Suppressor macrophage (primary cell): Measurements from ENCODE around the gene ARHGAP9.
A peak's percentile ranks its signal among the peaks of the same experiment; 100 is the strongest.
"Not testable (repeated sequence)": the region's sequence is repeated elsewhere in the genome, so short reads cannot be mapped to it uniquely, and the experiment has no call there.

Experiments
- DNase-seq, 4 experiments: peaks; one replicate each; pipeline ENCODE4 v3.0.0-alpha.2; 2020 to 2022
- total RNA-seq, 17 experiments: gene quantifications; one replicate each; lab custom pipeline; 2026; ENCODE audit warnings: mixed read lengths in 6 of 17, inconsistent platforms in 3 of 17; lab: John Stamatoyannopoulos, UW

Gene ARHGAP9
- 4.2 to 101 (median 38.3) reads per million in 17 experiments for total RNA-seq

DNA sequence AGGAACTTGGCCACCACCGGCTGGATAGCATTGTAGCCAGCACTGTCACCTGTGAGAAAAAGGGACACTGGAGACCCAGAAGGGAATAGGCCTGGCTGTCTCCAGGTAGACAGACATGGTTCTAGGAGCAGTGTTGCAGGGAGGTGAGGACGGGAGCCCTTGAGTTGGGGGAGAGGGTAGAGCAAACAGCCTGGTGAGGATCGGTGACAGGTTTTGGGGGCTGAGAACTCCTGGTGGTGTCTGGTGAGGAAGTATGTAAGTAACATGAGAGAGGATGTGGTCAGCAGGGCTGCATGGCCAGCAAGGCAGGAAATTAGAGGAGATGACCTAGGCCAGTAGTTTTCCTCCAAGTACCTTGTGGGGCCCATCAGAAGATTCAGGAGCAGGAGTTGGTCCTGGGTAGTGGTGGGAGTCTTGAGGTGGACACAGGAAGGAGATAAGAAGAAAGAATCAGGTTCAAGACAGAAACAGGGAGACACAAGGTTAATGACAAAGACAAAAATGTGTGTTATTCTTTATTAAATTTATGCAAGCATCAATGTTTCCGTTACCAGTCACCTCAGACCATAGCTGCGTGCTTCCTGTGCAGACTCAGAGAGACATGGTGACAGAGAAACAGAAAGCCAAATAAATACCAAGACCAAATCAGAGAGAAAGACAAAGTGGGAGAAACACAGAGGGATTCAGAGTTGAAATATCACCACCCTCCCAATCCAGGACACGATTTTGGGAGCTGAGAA is at the start of gene ARHGAP9:
Gene ARHGAP9, minus strand, starts transcription at position 491 of the 740 bp plus-strand sequence. Its CDS starts 460 bp downstream, at position 31.
- DNase-seq: peak in 3 of 4 experiments; percentile 51 to 57 (median 54)

DNA sequence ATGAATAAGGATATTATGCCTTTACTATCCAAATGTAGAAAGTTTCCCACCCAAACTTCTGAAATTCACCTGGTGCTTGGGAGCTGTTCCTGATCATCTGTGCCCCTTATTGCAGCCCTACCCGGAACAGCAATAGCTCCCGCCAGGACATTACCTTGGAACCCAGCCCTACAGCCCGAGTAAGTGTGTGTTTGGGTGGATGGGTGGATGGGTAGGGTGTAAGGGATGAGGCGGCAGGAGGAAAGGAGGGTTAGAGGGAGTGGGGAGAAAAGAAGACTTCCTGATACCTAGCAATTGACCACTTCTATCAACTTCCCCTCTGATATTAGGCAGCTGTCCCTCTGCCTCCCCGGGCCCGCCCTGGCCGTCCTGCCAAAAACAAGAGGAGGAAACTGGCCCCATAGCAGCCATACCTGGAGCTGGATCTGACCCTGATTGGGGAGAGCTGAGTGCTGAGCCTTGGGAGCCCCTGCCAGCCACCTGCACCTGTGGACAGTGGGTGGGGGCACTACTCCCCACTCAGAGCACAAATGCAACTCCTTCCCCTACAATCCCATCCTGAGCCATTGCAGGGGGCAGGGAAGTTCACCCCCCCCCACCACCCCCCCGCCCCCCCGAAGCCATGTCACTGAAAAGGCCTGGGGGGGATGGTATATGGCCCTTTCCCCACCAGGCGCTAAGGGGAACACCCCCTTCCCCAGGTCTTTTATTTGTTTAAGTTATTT is 49.3 kb upstream of the ARHGAP9 start:
- no peak for DNase-seq

DNA sequence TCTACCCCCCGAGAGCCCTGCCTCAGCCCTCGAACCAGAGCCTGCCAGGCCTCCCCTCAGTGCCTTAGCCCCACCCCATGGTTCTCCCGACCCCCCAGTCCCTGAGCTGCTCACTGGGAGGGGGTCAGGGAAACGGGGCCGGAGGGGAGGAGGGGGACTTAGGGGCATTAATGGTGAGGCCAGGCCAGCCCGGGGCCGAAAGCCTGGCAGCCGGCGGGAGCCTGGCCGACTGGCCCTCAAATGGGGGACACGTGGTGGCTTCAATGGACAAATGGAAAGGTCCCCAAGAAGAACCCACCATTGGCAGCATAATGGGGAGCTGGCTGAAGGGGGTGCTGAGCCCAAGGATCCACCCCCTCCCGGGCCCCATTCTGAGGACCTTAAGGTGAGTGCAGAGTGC is 48.5 kb upstream of the ARHGAP9 start:
- DNase-seq: no peak

DNA sequence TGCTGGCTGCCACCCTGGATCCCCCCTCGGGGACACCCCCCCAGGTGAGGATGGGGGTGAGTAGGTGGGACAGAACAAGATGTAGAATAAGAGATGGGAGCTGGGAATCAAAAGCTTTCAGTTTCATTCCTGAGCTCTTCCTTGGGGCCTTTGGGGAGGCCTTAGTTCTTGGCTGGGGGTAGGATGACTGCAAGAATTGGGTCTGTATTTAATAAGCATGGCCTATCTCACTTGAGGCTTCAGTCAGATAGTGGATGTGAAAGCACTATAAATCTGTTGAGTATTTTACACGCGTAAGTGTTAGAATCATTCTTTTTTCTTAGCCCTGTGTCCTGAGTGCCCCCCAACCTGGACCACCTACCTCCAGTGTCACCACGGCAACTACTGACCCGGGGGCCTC is 47.5 kb upstream of the ARHGAP9 start:
- DNase-seq: no peak

DNA sequence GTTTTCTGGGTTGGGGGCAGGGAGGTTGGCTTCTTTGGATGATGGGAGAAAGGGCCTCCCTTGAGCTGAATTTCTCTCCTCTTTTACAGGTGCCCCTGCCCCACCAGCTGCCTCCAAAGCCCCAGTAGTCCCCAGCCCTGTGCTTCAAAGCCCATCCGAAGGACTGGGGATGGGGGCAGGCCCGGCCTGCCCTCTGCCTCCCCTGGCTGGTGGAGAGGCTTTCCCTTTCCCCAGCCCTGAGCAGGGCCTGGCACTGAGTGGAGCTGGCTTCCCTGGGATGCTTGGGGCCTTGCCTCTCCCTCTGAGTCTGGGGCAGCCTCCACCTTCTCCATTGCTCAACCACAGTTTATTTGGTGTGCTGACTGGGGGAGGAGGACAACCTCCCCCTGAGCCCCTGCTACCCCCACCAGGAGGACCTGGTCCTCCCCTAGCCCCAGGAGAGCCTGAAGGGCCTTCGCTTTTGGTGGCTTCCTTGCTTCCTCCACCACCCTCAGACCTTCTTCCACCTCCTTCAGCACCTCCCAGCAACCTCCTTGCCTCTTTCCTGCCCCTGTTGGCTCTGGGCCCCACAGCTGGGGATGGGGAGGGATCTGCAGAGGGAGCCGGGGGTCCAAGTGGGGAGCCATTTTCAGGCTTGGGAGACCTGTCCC is 46.9 kb upstream of the ARHGAP9 start:
- DNase-seq: no peak

DNA sequence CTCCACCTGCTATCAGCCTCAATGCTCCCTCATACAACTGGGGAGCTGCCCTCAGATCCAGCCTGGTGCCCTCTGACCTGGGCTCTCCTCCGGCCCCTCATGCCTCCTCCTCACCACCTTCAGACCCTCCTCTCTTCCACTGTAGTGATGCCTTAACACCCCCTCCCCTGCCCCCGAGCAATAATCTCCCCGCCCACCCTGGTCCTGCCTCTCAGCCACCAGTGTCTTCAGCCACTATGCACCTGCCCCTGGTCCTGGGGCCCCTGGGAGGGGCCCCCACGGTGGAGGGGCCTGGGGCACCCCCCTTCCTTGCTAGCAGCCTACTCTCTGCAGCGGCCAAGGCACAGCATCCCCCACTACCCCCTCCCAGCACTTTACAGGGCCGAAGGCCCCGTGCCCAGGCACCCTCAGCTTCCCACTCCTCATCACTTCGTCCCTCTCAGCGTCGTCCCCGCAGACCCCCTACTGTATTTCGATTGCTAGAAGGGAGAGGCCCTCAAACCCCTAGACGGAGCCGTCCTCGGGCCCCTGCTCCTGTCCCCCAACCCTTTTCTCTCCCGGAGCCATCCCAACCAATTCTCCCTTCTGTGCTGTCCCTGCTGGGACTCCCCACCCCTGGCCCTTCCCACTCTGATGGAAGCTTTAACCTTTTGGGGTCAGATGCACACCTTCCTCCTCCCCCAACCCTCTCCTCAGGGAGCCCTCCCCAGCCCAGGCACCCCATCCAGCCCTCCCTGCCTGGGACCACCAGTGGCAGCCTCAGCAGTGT is 46.1 kb upstream of the ARHGAP9 start:
- no peak for DNase-seq

DNA sequence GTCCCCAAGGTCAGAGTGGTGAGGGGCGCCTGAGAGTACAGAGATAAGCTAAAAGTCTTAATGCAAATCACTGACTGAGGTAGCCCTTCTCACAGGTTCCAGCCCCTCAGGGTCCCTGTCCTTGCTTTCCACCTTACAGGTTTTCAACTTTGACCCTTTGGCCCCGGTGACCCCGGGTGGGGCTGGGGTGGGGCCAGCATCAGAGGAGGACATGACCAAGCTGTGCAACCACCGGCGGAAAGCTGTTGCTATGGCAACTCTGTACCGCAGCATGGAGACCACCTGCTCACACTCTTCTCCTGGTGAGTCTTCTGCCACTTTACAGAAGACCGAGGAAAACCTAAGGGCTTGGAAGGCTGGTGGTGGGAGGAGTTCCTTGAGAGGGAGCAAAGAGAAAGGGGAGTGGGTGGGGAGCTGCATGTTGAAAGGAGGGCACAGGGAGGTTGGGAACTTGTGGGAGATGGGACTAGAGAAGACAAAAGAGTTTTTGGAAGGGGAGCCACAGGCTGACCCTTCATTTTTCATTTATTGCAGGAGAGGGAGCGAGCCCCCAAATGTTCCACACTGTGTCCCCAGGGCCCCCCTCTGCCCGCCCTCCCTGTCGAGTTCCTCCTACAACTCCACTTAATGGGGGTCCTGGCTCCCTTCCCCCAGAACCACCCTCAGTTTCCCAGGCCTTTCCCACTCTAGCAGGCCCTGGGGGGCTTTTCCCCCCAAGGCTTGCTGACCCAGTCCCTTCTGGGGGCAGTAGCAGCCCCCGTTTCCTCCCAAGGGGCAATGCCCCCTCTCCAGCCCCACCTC is 45.3 kb upstream of the ARHGAP9 start:
- DNase-seq: no peak

DNA sequence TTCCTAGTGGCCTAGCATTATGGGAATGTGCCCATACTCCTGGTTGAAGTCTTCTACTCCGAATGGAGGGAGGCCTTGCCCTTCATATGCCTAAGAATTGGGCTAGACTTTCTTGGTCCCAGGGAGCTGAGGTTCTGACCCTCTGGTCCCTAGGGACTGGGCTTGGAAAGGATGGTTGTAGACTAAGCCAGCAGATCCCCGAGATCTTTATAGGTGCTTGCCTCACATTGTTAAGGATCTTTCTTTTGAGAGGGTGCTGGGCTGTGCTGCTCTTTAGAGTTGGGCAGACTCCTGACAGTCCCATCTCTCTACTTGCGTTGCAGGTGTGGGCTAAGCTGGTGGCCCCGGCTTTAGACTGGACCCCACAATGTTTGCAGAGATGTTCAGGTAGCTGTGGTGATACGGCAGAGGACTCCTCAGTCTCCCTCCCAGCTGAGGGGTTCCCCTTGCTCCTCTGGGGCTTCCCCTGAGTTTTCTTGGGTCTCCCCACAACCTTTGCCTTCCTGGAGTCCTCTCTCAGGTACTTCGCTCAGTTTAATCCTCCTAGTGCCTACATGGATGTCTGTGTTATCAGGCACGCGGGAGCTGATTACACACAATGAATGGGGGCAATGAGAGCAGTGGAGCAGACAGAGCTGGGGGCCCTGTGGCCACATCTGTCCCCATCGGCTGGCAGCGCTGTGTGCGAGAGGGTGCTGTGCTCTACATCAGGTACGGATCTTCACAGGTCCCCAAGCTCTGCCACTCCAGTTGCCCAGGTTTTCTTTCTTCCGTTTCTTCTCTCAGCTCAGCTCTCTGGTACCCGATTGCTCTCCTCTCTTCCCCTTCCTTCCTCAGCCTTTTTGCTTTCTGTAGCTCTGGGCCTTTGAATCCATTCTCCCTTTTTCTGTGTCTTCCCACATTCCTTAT is 44.3 kb upstream of the ARHGAP9 start:
- no peak for DNase-seq

DNA sequence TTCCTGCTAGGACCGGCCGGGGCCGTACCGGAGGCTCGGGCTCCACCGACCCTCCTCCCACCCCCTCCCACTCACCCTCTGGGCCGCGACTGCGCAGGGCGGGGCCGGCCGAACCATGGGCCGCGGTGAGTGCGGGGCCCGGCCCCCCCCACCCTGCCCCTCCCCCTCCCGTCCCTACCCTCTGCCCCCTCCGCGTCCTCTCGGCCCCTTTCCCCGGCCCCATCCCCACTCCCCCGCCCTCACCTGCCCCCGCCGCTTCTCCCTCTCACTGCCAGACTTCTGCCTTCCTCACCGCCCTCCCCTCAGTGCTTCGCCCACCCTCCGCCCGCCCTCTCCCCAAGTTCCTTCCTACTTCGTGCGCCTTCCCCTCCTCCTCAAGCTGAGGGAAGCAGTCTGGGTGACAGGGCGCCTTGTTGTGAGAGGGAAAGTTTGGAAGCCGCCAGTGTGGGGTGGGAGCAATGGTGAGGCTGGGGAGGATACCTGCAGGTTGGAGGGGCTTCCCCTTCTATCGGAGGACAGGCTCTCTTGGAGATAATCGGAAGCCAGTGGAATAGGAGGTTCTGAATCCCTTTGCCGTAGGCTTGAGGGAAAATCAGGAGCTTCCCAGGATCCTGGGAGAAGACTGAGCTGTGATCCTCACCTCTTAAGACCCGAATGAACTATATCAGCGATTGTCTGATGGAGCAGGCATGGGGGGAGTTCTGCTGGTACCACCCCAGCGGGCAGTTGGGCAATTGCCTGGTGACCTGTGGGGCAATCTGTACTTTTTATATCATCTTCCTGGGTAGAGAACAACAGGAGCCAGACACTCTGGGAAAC is 43.4 kb upstream of the ARHGAP9 start:
- peak; percentile 73 to 92 (median 84) for DNase-seq

DNA sequence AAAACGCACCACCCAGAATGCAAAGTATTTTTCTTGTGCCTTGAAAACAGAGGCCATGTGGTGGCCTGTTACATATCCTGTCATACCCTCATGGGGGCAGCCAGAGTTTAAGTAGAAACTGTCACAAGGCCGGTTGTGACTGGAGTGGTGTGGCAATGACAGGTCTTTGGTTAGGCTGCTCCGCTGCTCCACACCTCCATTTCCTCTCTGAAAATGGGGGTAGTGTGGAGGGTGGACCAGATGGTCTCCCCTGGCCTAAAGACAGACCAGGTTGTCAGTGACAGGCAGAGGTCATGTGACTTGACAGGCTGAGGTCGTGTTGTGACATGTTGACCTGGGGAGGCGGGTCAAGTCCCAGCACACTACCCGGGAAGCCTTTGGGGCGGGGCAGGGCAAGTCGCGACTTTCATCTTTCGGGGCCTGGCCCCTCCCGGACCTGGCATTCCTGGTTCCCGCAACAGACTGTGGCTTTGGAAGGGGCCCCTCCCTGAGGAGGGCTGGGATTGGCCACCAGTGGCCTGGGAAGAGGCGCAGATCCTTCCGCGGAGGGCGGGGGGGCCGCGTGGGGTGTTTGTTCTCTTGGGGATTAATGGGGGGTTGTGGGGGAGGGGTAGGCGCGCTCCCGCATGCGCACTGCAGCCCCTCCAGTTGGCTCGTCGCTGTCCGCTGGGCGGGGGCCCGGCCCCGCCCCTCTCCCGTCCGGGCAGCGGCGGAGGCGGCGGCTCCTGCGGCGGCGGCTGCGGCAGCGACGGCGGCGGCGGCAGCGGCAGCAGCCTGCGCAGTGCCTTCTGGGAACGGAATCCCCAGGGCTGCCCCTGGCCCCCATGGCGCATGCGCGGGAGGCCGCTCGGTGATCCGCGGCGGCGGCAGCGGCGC is 42.6 kb upstream of the ARHGAP9 start, which contains the start of gene MBD6:
Gene MBD6, plus strand, starts transcription at position 814 of the 876 bp plus-strand sequence. CDS start 1,480 bp downstream, outside the sequence.
- DNase-seq: peak; percentile 94 to 96 (median 96)

DNA sequence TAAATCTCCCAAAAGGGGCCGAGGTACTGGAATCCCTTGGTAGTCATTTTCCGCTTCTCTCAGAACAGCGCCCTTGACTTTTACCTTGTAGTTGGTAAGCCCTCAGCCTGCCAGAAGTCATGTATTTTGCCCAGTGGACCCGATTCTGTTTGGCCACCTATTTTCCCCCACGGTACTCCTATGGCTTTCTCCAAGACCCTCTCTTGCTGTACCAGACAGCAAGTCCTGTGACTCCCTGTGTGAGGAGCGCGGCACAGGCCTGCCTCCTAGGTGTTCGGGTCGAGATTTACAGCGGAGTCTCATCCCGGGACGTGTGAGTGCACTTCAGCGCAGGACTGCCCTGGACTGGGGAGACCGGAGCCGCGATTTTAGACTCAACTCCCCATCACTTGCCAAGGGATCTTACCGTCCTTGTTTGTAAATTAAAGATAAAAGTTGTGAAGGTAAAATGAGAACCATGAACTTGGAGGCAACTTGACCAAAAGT is 41.9 kb upstream of the ARHGAP9 start:
- DNase-seq: no peak

DNA sequence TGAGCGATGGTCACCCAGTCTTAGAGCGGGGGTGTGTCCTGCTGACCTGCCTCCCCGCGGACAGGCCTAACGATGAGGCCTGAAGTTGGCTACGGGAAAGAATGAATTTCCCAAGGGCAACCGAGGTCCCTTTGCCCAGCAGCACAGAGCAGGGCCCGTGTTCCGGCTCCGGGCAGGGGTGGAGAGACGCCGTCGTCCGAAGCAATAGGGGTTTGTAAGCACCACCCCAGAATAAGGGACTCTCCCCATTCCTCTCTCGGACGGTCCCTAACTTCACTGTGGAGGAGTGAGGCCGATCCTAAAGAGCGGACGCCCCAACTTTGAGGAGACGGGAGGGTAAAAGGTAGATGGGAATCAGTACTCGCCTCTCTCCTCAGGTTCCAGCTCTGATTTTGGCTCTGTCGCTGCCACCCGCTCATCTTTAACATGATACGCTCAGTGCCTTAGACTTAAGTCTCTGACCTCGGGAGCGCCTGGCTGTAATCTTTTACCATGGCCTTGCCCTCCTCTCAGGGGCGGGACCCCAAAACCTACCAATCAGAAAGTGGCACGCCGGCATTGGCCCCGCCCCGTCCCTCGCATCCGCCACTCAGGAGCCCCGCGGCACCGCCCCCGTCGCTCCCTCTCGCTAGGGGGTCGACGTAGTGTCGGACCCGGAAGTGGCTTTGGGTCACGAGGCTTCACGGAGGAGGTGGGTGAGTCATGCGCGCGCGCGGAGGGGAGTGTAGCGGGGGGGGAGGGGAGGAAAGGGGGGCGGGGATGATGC is 40.6 kb upstream of the ARHGAP9 start, which contains the start of gene DDIT3:
Gene DDIT3, minus strand, starts transcription at position 462 of the 766 bp plus-strand sequence. CDS start 3,108 bp downstream, outside the sequence.
- peak; percentile 100 for DNase-seq

DNA sequence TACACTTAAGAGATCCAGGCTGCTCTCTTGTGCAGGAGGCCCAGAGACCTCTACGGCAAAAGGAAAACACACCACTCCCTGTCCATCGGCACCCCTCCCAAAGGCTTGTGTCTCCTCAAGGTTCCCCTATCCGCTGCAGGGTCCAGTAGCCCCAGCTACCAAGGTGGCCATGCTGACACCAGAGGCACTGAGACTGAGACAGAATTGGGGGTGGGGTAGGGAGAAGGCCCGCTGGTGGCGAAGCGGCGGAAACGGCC is 40.1 kb upstream of the ARHGAP9 start:
- peak in 1 of 4 experiments; percentile 51 for DNase-seq

DNA sequence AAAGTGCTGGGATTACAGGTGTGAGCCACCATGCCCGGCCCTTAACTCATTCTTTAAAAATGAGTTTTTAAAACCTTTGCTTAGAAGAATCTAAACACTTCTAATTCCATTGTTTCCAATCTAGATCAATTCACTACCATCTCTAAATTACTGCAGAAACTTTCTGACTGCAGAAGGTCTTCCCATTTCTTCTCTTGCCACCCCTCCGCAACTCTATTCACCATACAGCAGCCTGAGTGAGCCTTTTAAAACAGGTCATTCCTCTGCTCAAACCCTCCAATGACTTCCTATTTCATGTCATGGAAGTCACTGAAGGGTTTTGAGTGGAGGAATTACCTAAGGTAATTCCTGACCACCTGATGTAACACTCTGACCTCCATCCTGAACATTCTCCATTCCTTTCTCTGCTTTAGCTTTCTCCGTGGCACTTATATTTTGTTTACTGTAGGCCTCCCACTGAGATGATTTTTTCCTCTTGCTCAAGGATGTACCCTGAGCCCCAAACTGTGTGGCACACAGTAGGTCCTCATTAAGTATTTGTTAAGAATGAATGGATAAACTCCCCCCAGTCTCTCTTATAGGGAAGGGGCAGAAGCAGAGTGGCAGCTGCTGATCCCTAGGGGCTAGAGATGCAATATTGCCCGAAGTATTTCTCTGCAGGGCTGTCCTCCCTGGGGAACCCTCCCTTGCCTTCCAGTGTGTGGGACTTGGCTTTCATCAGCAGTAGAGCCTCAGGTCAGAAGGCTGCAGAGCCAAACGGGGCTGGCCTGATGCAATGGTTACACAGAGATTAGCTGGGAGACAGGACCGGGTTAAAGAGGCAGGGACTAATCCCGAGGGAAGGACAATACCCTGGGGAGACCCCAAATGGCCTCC is 39.5 kb upstream of the ARHGAP9 start:
- peak in 3 of 4 experiments; percentile 48 to 62 (median 56) for DNase-seq

DNA sequence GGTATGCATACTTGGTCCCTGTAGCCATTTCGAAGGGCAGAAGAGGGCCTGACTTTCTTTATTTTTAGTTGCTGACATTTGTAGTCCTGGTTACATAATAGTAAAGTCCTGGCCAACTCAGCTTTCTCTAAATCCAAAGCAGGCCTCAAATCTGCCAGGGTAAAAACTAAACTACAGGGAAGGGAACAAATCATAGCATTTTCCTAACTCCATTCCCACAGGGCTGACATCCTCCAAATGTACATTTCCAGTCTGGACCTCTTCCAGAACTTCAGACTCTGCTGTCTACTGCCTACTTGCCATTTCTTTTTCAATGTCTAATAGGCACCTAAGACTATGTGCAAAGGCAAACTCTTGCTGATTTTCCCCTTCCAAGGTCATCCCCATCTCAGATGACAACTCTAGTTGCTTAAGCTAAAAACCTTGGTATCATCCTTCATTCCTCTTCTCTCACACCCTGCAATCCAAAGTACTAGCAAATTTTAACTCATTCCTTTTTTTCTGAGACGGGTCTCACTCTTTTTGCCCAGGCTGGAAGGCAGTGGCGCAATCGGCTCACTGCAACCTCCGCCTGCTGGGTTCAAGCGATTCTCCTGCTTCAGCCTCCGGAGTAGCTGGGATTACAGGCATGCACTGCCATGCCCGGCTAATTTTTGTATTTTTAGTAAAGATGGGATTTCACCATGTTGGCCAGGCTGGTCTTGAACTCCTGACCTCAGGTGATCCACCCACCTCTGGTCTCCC is 38.7 kb upstream of the ARHGAP9 start:
- DNase-seq: peak in 2 of 4 experiments; percentile 8 to 25

DNA sequence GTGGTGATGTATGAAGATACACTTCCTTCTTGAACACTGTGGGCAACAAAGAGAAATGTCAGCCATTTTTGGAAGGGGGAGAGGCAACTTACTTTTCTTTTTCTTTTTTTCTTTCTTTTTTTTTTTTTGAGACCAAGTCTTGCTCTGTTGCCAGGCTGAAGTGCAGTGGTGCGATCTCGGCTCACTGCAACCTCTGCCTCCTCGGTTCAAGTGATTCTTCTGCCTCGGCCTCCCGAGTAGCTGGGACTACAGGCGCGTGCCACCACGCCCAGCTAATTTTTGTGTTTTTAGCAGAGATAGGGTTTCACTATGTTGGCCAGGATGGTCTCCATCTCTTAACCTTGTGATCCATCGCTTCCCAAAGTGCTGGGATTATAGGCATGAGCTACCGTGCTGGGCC is 38.1 kb upstream of the ARHGAP9 start:
- DNase-seq: not testable (repeated sequence)
